Panc1 (cell line): ENCODE measurements around the gene CEACAM3. TPM values are rescaled to one million over a fixed set of nuclear protein-coding genes. Genes with fewer than 3 reads are reported as not detected.

Experiments
- ATAC-seq: fragments of 200-7000 bp; cut with Tn5 transposase; 2 replicates; pipeline ENCODE4 v1.9.1; 2020; ENCODE audit warnings: mild to moderate bottlenecking, moderate library complexity
- BruUV-seq: library from RNA; stranded (reverse); fragments of 400-500 nt; replicated peaks from 2 replicates; lab custom pipeline; 2021; lab: Mats Ljungman, UMichigan
- CTCF ChIA-PET: fragments of 300-600 bp; sonication (Branson Sonifier 250); formaldehyde crosslinking; loops from one replicate; lab custom pipeline; 2022; ENCODE audit warnings: antibody characterized with exemption; lab: Charles Lee
- POLR2A ChIA-PET: fragments of 300-600 bp; sonication (Branson Sonifier 250); formaldehyde crosslinking; loops from one replicate; lab custom pipeline; 2022; ENCODE audit warnings: antibody characterized with exemption; lab: Charles Lee
- DNase-seq: peaks from one replicate; pipeline ENCODE4 v3.0.0-alpha.2; 2010; ENCODE audit warnings: low read depth, low spot score
- H3K27ac ChIP-seq: 2 replicates; pipeline ENCODE4 v1.5.1; 2011; ENCODE audit warnings: mild to moderate bottlenecking, low read length, inconsistent platforms
- H3K27me3 ChIP-seq: fragments of 200-500 bp; sonication (Bioruptor generic); 2 replicates; pipeline ENCODE4 v1.6.0; 2014; ENCODE audit warnings: low read length, inconsistent platforms; ENCODE audit not compliant: control insufficient read depth, insufficient read depth
- H3K36me3 ChIP-seq: fragments of 200-500 bp; sonication (Bioruptor generic); 2 replicates; pipeline ENCODE4 v1.5.1; 2014; ENCODE audit warnings: inconsistent platforms, mild to moderate bottlenecking, low read length, moderate library complexity; ENCODE audit not compliant: control insufficient read depth, insufficient read depth
- H3K4me1 ChIP-seq: 2 replicates; pipeline ENCODE4 v1.5.1; 2011; ENCODE audit warnings: inconsistent platforms, mild to moderate bottlenecking, low read length, moderate library complexity; ENCODE audit not compliant: control insufficient read depth, insufficient read depth
- H3K4me3 ChIP-seq, 2 experiments: 2 replicates each; pipeline ENCODE4 v1.5.1; 2011 to 2012; ENCODE audit warnings: low read depth in 2 of 2, low read length in 2 of 2, mild to moderate bottlenecking in 2 of 2, inconsistent platforms in 1 of 2, moderate library complexity in 1 of 2
- H3K9me3 ChIP-seq: fragments of 200-500 bp; sonication (Bioruptor generic); 2 replicates; pipeline ENCODE4 v1.5.1; 2014; ENCODE audit warnings: low read depth, mild to moderate bottlenecking, inconsistent platforms, low read length, moderate library complexity; ENCODE audit not compliant: control insufficient read depth, insufficient read depth
- POLR2AphosphoS5 ChIP-seq: IDR thresholded peaks from 2 replicates; pipeline ENCODE4 v1.6.1; 2012; ENCODE audit warnings: mild to moderate bottlenecking, low read depth, low read length, moderate library complexity
- SIN3A ChIP-seq: IDR thresholded peaks from 2 replicates; pipeline ENCODE4 v1.6.1; 2012; ENCODE audit warnings: low read depth, mild to moderate bottlenecking, low read length, moderate library complexity, borderline replicate concordance; ENCODE audit not compliant: insufficient read depth
- TCF7L2 ChIP-seq: IDR thresholded peaks from 2 replicates; pipeline ENCODE4 v1.6.1; 2011; ENCODE audit warnings: mild to moderate bottlenecking, low read depth, low read length, inconsistent platforms
- in situ Hi-C: cut with HindIII; loops from 2 replicates; pipeline ENCODE4 v1.10.0; 2016; ENCODE audit warnings: low sequenced_read_pairs, low pct_unique_long_range_greater_than_20kb
- intact Hi-C: fragments of 100-400 bp; cut with micrococcal nuclease; formaldehyde crosslinking; loops from one replicate; pipeline ENCODE4 v1.10.0; 2022; ENCODE audit not compliant: unreplicated experiment
- total RNA-seq: library from RNA; stranded (reverse); gene quantifications from one replicate; pipeline ENCODE4 v1.2.1, GENCODE V29; 2021; ENCODE audit not compliant: unreplicated experiment
- TF ChIP-seq, protein P1 (sequence below), 2 experiments: IDR thresholded peaks; 2 replicates each; pipeline ENCODE4 v1.6.1; 2011 to 2012; ENCODE audit warnings: low read depth in 2 of 2, control low read depth in 1 of 2, low read length in 1 of 2, mild to moderate bottlenecking in 1 of 2, moderate library complexity in 1 of 2; ENCODE audit not compliant: insufficient read depth in 1 of 2
- TF ChIP-seq, protein P2 (sequence below): fragments of 450-650 bp; IDR thresholded peaks from 2 replicates; pipeline ENCODE4 v1.5.1; 2017; ENCODE audit warnings: mild to moderate bottlenecking

CEACAM3 gene
- total RNA-seq, 1 experiment from 2014 or later, result not detected

- no peak for ATAC-seq
- CTCF ChIA-PET, result no interaction called here
- BruUV-seq, result no TSS peak
- Histone ChIP-seq H3K27ac (no peak within 1 kb of the TSS), H3K27me3 (no peaks in the 10 kb centered on the region), H3K9me3 (no peaks in the 10 kb centered on the region), H3K4me1 (no peaks in the 10 kb centered on the region), H3K36me3 (no peaks in the 10 kb centered on the region), H3K4me3 (no peak within 1 kb of the TSS)
- intact Hi-C loops, result no loop called here
- no peak for DNase-seq
- POLR2A ChIA-PET, result no interaction called here
- in situ Hi-C loops, result no loop called here
- TF ChIP-seq SIN3A (no peak), TCF7L2 (no peak), POLR2AphosphoS5 (no peak)
- TF ChIP-seq, protein P1, sequence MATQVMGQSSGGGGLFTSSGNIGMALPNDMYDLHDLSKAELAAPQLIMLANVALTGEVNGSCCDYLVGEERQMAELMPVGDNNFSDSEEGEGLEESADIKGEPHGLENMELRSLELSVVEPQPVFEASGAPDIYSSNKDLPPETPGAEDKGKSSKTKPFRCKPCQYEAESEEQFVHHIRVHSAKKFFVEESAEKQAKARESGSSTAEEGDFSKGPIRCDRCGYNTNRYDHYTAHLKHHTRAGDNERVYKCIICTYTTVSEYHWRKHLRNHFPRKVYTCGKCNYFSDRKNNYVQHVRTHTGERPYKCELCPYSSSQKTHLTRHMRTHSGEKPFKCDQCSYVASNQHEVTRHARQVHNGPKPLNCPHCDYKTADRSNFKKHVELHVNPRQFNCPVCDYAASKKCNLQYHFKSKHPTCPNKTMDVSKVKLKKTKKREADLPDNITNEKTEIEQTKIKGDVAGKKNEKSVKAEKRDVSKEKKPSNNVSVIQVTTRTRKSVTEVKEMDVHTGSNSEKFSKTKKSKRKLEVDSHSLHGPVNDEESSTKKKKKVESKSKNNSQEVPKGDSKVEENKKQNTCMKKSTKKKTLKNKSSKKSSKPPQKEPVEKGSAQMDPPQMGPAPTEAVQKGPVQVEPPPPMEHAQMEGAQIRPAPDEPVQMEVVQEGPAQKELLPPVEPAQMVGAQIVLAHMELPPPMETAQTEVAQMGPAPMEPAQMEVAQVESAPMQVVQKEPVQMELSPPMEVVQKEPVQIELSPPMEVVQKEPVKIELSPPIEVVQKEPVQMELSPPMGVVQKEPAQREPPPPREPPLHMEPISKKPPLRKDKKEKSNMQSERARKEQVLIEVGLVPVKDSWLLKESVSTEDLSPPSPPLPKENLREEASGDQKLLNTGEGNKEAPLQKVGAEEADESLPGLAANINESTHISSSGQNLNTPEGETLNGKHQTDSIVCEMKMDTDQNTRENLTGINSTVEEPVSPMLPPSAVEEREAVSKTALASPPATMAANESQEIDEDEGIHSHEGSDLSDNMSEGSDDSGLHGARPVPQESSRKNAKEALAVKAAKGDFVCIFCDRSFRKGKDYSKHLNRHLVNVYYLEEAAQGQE (IDR thresholded peaks at IDR 0.05; ENCODE audit: insufficient read depth in 1 of 2, low read depth in 2 of 2, low read length in 1 of 2), result no peak
- TF ChIP-seq, protein P2, sequence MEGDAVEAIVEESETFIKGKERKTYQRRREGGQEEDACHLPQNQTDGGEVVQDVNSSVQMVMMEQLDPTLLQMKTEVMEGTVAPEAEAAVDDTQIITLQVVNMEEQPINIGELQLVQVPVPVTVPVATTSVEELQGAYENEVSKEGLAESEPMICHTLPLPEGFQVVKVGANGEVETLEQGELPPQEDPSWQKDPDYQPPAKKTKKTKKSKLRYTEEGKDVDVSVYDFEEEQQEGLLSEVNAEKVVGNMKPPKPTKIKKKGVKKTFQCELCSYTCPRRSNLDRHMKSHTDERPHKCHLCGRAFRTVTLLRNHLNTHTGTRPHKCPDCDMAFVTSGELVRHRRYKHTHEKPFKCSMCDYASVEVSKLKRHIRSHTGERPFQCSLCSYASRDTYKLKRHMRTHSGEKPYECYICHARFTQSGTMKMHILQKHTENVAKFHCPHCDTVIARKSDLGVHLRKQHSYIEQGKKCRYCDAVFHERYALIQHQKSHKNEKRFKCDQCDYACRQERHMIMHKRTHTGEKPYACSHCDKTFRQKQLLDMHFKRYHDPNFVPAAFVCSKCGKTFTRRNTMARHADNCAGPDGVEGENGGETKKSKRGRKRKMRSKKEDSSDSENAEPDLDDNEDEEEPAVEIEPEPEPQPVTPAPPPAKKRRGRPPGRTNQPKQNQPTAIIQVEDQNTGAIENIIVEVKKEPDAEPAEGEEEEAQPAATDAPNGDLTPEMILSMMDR, result no peak
Observed at GRCh38 chr19:41845001-41845050, 48.4 kb downstream of the CEACAM3 start, which contains the start of gene DMRTC2. TSS of gene DMRTC2 (plus strand) at chr19:41845042. CDS start at chr19:41847429, 2,387 bp downstream.

GRCh38 chr19:41845051-41845590 is 48.7 kb downstream of the CEACAM3 start:
- intact Hi-C loops, result no loop called here
- in situ Hi-C loops, result no loop called here
- Histone ChIP-seq H3K4me1 (no peaks in the 10 kb centered on the region), H3K4me3 (no peak overlapping the region), H3K36me3 (no peaks in the 10 kb centered on the region), H3K27ac (no peak overlapping the region), H3K9me3 (no peaks in the 10 kb centered on the region), H3K27me3 (no peaks in the 10 kb centered on the region)
- ChIA-PET POLR2A (no interaction called here), CTCF (no interaction called here)
- no peak for ATAC-seq
- DNase-seq, result no peak
- TF ChIP-seq, protein P2, result no peak
- TF ChIP-seq SIN3A, result no peak
- no peak for TF ChIP-seq TCF7L2
- TF ChIP-seq, protein P1 (IDR thresholded peaks at IDR 0.05; ENCODE audit: insufficient read depth in 1 of 2, low read depth in 2 of 2, low read length in 1 of 2), result no peak
- no TSS peak for BruUV-seq
